GM23338 (cell line): ENCODE results near the gene CEACAM7. TPM values are rescaled to one million over a fixed set of nuclear protein-coding genes. Genes with fewer than 3 reads are reported as not detected.

Experiments
- ATAC-seq: fragments of 200-7000 bp; cut with Tn5 transposase; 3 replicates; pipeline ENCODE4 v1.9.1; 2020
- DNase-seq: peaks from one replicate; pipeline ENCODE4 v3.0.0-alpha.2; 2015; ENCODE audit warnings: low spot score
- H2AFZ ChIP-seq: fragments of 200-600 bp; sonication (generic); 2 replicates; pipeline ENCODE4 v1.8.0; 2016; ENCODE audit warnings: antibody characterized with exemption, mild to moderate bottlenecking, moderate library complexity
- H3F3A ChIP-seq: fragments of 200-600 bp; sonication (generic); replicated peaks from 2 replicates; pipeline ENCODE4 v1.8.0; 2017; ENCODE audit warnings: antibody characterized with exemption, mixed run types, low read depth
- H3K27ac ChIP-seq: fragments of 200-600 bp; sonication (generic); 2 replicates; pipeline ENCODE4 v1.6.1; 2016; ENCODE audit warnings: low read depth
- H3K27me3 ChIP-seq: fragments of 200-600 bp; sonication (generic); 2 replicates; pipeline ENCODE4 v1.8.0; 2016; ENCODE audit warnings: mild to moderate bottlenecking, mixed run types, moderate library complexity; ENCODE audit not compliant: insufficient read depth
- H3K36me3 ChIP-seq: fragments of 200-600 bp; sonication (generic); 2 replicates; pipeline ENCODE4 v1.8.0; 2016; ENCODE audit warnings: mild to moderate bottlenecking; ENCODE audit not compliant: insufficient read depth
- H3K4me1 ChIP-seq: fragments of 200-600 bp; sonication (generic); 2 replicates; pipeline ENCODE4 v1.8.0; 2016; ENCODE audit warnings: mild to moderate bottlenecking, moderate library complexity; ENCODE audit not compliant: insufficient read depth
- H3K4me2 ChIP-seq: fragments of 200-600 bp; sonication (generic); 2 replicates; pipeline ENCODE4 v1.7.1; 2017; ENCODE audit warnings: mixed run types
- H3K4me3 ChIP-seq: fragments of 200-600 bp; sonication (generic); 2 replicates; pipeline ENCODE4 v1.6.1; 2016; ENCODE audit warnings: mixed run types
- H3K79me2 ChIP-seq: fragments of 200-600 bp; sonication (generic); replicated peaks from 2 replicates; pipeline ENCODE4 v1.8.0; 2017; ENCODE audit warnings: mild to moderate bottlenecking; ENCODE audit not compliant: insufficient read depth
- H3K9me2 ChIP-seq: fragments of 200-600 bp; sonication (generic); 2 replicates; pipeline ENCODE4 v1.8.0; 2017; ENCODE audit not compliant: insufficient read depth
- H4K20me1 ChIP-seq: fragments of 200-600 bp; sonication (generic); replicated peaks from 2 replicates; pipeline ENCODE4 v1.8.0; 2017; ENCODE audit warnings: mild to moderate bottlenecking; ENCODE audit not compliant: insufficient read depth
- H3K27ac Mint-ChIP-seq: 2 replicates; pipeline ENCODE4 v1.8.0; 2020; ENCODE audit warnings: inconsistent platforms, mild to moderate bottlenecking, moderate library complexity, mixed read lengths
- H3K27me3 Mint-ChIP-seq: 3 replicates; pipeline ENCODE4 v1.8.0; 2022; ENCODE audit warnings: low read depth, mild to moderate bottlenecking, moderate library complexity, mixed read lengths, inconsistent platforms; ENCODE audit not compliant: insufficient read depth, poor library complexity
- H3K36me3 Mint-ChIP-seq: 3 replicates; pipeline ENCODE4 v1.8.0; 2021; ENCODE audit warnings: low read depth, mild to moderate bottlenecking, inconsistent platforms, moderate library complexity, mixed read lengths
- H3K4me1 Mint-ChIP-seq: 3 replicates; pipeline ENCODE4 v1.8.0; 2020; ENCODE audit warnings: mild to moderate bottlenecking, inconsistent platforms, mixed read lengths
- H3K4me3 Mint-ChIP-seq: 3 replicates; pipeline ENCODE4 v1.8.0; 2021; ENCODE audit warnings: moderate library complexity, mild to moderate bottlenecking, inconsistent platforms, mixed read lengths
- H3K9me3 Mint-ChIP-seq: 3 replicates; pipeline ENCODE4 v1.8.0; 2020; ENCODE audit warnings: moderate library complexity, mild to moderate bottlenecking, inconsistent platforms, mixed read lengths
- CREB1 ChIP-seq: fragments of 250-450 bp; sonication (Bioruptor Pico); IDR thresholded peaks from 2 replicates; pipeline ENCODE4 v1.5.0; 2020; ENCODE audit warnings: low read depth, mild to moderate bottlenecking, moderate library complexity
- CTCF ChIP-seq, 2 experiments: fragments of 200-600 bp in 1 of 2; sonication (generic) in 1 of 2; conservative IDR thresholded peaks; 2 replicates each; pipeline versions ENCODE4 v1.5.1 to v1.6.1; 2016 to 2017; ENCODE audit warnings: antibody characterized with exemption in 2 of 2, low read depth in 2 of 2, mild to moderate bottlenecking in 2 of 2, moderate library complexity in 1 of 2
- EZH2 ChIP-seq: fragments of 200-600 bp; sonication (generic); IDR thresholded peaks from one replicate; pipeline ENCODE4 v1.8.0; 2017; ENCODE audit warnings: antibody characterized with exemption, mild to moderate bottlenecking, low read depth; ENCODE audit not compliant: unreplicated experiment
- EZH2phosphoT487 ChIP-seq: fragments of 200-600 bp; sonication (generic); IDR thresholded peaks from one replicate; pipeline ENCODE4 v1.8.1; 2018; ENCODE audit warnings: antibody characterized with exemption; ENCODE audit not compliant: unreplicated experiment
- JUNB ChIP-seq: IDR thresholded peaks from one replicate; pipeline ENCODE4 v1.6.1; 2016; ENCODE audit warnings: antibody characterized with exemption; ENCODE audit not compliant: unreplicated experiment
- NANOG ChIP-seq: IDR thresholded peaks from 2 replicates; pipeline ENCODE4 v1.6.1; 2016; ENCODE audit warnings: antibody characterized with exemption, borderline replicate concordance
- STAT1 ChIP-seq: IDR thresholded peaks from one replicate; pipeline ENCODE4 v1.6.1; 2016; ENCODE audit warnings: antibody characterized with exemption; ENCODE audit not compliant: unreplicated experiment
- ZNF114 ChIP-seq: fragments of 250-450 bp; sonication (Bioruptor Pico); IDR thresholded peaks from 2 replicates; pipeline ENCODE4 v1.5.0; 2020; ENCODE audit warnings: mild to moderate bottlenecking, moderate library complexity
- ZNF331 ChIP-seq: fragments of 250-450 bp; sonication (Bioruptor Pico); IDR thresholded peaks from 2 replicates; pipeline ENCODE4 v1.5.0; 2020; ENCODE audit warnings: low read depth, mild to moderate bottlenecking, moderate library complexity
- polyA plus RNA-seq: library from polyadenylated mRNA; unstranded; fragments of >200 nt; fragmentation: Nextera tagmentation; extraction: Ambion mirVana; gene quantifications from 2 replicates; pipeline ENCODE4 v1.2.1, GENCODE V29; 2016
- total RNA-seq: library from RNA; depleted of rRNA; stranded (reverse); fragments of >200 nt; shearing (Covaris generic); gene quantifications from 2 replicates; pipeline ENCODE4 v1.2.3, GENCODE V29; 2014
- TF ChIP-seq, protein P1 (sequence below): IDR thresholded peaks from 2 replicates; pipeline ENCODE4 v1.6.1; 2016; ENCODE audit warnings: antibody characterized with exemption
- TF ChIP-seq, protein P2 (sequence below): fragments of 250-450 bp; sonication (Bioruptor Pico); IDR thresholded peaks from 2 replicates; pipeline ENCODE4 v1.5.0; 2020; ENCODE audit warnings: mild to moderate bottlenecking, moderate library complexity
- TF ChIP-seq, protein P3 (sequence below): IDR thresholded peaks from one replicate; pipeline ENCODE4 v1.6.1; 2018; ENCODE audit warnings: antibody characterized with exemption; ENCODE audit not compliant: unreplicated experiment

CEACAM7 gene
- total and polyA plus RNA-seq, 2 experiments from 2014 or later, result 0.24 TPM; not detected in 1

DNA sequence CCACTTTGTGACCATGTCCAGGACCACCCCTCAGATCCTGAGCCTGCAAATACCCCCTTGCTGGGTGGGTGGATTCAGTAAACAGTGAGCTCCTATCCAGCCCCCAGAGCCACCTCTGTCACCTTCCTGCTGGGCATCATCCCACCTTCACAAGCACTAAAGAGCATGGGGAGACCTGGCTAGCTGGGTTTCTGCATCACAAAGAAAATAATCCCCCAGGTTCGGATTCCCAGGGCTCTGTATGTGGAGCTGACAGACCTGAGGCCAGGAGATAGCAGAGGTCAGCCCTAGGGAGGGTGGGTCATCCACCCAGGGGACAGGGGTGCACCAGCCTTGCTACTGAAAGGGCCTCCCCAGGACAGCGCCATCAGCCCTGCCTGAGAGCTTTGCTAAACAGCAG lies 7.7 kb upstream of the CEACAM7 start:
- peaks cover 4% of the 10 kb centered on the region; the same call in 1 of the 2 replicates for H3K4me1 ChIP-seq
- H2AFZ ChIP-seq, result no peak overlapping the region
- Mint-ChIP-seq H3K36me3 (no peaks in the 10 kb centered on the region), H3K4me1 (peaks cover 4% of the 10 kb centered on the region; the same call in 1 of the 3 replicates), H3K27me3 (peaks cover 13% of the 10 kb centered on the region), H3K27ac (no peak overlapping the region), H3K9me3 (no peaks in the 10 kb centered on the region), H3K4me3 (no peak overlapping the region)
- H3K4me2 ChIP-seq, result no peak overlapping the region
- no peaks in the 10 kb centered on the region for H3K36me3 ChIP-seq
- no peaks in the 10 kb centered on the region for H3F3A ChIP-seq
- H4K20me1 ChIP-seq, result no peaks in the 10 kb centered on the region
- no peak overlapping the region for H3K4me3 ChIP-seq
- H3K27ac ChIP-seq, result no peak overlapping the region
- no peaks in the 10 kb centered on the region for H3K79me2 ChIP-seq
- H3K27me3 ChIP-seq, result peaks cover 10% of the 10 kb centered on the region
- DNase-seq (no peak), ATAC-seq (no peak)
- no peaks in the 10 kb centered on the region for H3K9me2 ChIP-seq
- TF ChIP-seq, protein P1, sequence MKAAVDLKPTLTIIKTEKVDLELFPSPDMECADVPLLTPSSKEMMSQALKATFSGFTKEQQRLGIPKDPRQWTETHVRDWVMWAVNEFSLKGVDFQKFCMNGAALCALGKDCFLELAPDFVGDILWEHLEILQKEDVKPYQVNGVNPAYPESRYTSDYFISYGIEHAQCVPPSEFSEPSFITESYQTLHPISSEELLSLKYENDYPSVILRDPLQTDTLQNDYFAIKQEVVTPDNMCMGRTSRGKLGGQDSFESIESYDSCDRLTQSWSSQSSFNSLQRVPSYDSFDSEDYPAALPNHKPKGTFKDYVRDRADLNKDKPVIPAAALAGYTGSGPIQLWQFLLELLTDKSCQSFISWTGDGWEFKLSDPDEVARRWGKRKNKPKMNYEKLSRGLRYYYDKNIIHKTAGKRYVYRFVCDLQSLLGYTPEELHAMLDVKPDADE, result no peak
- TF ChIP-seq ZNF331 (CRISPR knock-in tag) (no peak), JUNB (no peak), ZNF114 (CRISPR knock-in tag) (no peak), EZH2phosphoT487 (no peak), CTCF (conservative IDR thresholded peaks at IDR 0.05; ENCODE audit: low read depth in 2 of 2) (no peak), EZH2 (no peak), NANOG (no peak), STAT1 (no peak), CREB1 (CRISPR knock-in tag) (no peak)
- TF ChIP-seq, protein P2, sequence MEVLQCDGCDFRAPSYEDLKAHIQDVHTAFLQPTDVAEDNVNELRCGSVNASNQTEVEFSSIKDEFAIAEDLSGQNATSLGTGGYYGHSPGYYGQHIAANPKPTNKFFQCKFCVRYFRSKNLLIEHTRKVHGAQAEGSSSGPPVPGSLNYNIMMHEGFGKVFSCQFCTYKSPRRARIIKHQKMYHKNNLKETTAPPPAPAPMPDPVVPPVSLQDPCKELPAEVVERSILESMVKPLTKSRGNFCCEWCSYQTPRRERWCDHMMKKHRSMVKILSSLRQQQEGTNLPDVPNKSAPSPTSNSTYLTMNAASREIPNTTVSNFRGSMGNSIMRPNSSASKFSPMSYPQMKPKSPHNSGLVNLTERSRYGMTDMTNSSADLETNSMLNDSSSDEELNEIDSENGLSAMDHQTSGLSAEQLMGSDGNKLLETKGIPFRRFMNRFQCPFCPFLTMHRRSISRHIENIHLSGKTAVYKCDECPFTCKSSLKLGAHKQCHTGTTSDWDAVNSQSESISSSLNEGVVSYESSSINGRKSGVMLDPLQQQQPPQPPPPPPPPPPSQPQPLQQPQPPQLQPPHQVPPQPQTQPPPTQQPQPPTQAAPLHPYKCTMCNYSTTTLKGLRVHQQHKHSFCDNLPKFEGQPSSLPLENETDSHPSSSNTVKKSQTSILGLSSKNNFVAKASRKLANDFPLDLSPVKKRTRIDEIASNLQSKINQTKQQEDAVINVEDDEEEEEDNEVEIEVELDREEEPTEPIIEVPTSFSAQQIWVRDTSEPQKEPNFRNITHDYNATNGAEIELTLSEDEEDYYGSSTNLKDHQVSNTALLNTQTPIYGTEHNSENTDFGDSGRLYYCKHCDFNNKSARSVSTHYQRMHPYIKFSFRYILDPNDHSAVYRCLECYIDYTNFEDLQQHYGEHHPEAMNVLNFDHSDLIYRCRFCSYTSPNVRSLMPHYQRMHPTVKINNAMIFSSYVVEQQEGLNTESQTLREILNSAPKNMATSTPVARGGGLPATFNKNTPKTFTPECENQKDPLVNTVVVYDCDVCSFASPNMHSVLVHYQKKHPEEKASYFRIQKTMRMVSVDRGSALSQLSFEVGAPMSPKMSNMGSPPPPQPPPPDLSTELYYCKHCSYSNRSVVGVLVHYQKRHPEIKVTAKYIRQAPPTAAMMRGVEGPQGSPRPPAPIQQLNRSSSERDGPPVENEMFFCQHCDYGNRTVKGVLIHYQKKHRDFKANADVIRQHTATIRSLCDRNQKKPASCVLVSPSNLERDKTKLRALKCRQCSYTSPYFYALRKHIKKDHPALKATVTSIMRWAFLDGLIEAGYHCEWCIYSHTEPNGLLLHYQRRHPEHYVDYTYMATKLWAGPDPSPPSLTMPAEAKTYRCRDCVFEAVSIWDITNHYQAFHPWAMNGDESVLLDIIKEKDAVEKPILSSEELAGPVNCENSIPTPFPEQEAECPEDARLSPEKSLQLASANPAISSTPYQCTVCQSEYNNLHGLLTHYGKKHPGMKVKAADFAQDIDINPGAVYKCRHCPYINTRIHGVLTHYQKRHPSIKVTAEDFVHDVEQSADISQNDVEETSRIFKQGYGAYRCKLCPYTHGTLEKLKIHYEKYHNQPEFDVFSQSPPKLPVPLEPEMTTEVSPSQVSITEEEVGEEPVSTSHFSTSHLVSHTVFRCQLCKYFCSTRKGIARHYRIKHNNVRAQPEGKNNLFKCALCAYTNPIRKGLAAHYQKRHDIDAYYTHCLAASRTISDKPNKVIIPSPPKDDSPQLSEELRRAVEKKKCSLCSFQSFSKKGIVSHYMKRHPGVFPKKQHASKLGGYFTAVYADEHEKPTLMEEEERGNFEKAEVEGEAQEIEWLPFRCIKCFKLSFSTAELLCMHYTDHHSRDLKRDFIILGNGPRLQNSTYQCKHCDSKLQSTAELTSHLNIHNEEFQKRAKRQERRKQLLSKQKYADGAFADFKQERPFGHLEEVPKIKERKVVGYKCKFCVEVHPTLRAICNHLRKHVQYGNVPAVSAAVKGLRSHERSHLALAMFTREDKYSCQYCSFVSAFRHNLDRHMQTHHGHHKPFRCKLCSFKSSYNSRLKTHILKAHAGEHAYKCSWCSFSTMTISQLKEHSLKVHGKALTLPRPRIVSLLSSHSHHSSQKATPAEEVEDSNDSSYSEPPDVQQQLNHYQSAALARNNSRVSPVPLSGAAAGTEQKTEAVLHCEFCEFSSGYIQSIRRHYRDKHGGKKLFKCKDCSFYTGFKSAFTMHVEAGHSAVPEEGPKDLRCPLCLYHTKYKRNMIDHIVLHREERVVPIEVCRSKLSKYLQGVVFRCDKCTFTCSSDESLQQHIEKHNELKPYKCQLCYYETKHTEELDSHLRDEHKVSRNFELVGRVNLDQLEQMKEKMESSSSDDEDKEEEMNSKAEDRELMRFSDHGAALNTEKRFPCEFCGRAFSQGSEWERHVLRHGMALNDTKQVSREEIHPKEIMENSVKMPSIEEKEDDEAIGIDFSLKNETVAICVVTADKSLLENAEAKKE, result no peak
- TF ChIP-seq, protein P3, sequence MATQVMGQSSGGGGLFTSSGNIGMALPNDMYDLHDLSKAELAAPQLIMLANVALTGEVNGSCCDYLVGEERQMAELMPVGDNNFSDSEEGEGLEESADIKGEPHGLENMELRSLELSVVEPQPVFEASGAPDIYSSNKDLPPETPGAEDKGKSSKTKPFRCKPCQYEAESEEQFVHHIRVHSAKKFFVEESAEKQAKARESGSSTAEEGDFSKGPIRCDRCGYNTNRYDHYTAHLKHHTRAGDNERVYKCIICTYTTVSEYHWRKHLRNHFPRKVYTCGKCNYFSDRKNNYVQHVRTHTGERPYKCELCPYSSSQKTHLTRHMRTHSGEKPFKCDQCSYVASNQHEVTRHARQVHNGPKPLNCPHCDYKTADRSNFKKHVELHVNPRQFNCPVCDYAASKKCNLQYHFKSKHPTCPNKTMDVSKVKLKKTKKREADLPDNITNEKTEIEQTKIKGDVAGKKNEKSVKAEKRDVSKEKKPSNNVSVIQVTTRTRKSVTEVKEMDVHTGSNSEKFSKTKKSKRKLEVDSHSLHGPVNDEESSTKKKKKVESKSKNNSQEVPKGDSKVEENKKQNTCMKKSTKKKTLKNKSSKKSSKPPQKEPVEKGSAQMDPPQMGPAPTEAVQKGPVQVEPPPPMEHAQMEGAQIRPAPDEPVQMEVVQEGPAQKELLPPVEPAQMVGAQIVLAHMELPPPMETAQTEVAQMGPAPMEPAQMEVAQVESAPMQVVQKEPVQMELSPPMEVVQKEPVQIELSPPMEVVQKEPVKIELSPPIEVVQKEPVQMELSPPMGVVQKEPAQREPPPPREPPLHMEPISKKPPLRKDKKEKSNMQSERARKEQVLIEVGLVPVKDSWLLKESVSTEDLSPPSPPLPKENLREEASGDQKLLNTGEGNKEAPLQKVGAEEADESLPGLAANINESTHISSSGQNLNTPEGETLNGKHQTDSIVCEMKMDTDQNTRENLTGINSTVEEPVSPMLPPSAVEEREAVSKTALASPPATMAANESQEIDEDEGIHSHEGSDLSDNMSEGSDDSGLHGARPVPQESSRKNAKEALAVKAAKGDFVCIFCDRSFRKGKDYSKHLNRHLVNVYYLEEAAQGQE, result no peak
